Smooth muscle cell (in vitro differentiated cells): ENCODE data around the gene GRIN2A. TPM values are rescaled to one million over a fixed set of nuclear protein-coding genes. Genes with fewer than 3 reads are reported as not detected.

ENCODE experiments used
- DNase-seq: peaks from one replicate; lab custom pipeline; 2025; ENCODE audit not compliant: unreplicated experiment; lab: John Stamatoyannopoulos, UW
- H2AFZ ChIP-seq: fragments of 200-600 bp; sonication (generic); 2 replicates; pipeline ENCODE4 v1.6.0; 2016; ENCODE audit warnings: antibody characterized with exemption, low read depth, mild to moderate bottlenecking
- H3F3A ChIP-seq: fragments of 200-600 bp; sonication (generic); 2 replicates; pipeline ENCODE4 v1.6.0; 2017; ENCODE audit warnings: antibody characterized with exemption, low read depth
- H3K27ac ChIP-seq: fragments of 200-600 bp; sonication (generic); 2 replicates; pipeline ENCODE4 v1.5.1; 2016; ENCODE audit warnings: low read depth, mild to moderate bottlenecking
- H3K27me3 ChIP-seq: fragments of 200-600 bp; sonication (generic); 2 replicates; pipeline ENCODE4 v1.6.1; 2016; ENCODE audit warnings: low read depth, mild to moderate bottlenecking
- H3K36me3 ChIP-seq: fragments of 200-600 bp; sonication (generic); 2 replicates; pipeline ENCODE4 v1.5.1; 2016; ENCODE audit warnings: low read depth
- H3K4me1 ChIP-seq: fragments of 200-600 bp; sonication (generic); 2 replicates; pipeline ENCODE4 v1.5.1; 2016; ENCODE audit warnings: low read depth
- H3K4me2 ChIP-seq: fragments of 200-600 bp; sonication (generic); 2 replicates; pipeline ENCODE4 v1.6.0; 2016; ENCODE audit warnings: mild to moderate bottlenecking
- H3K4me3 ChIP-seq: fragments of 200-600 bp; sonication (generic); 2 replicates; pipeline ENCODE4 v1.5.1; 2016; ENCODE audit warnings: mild to moderate bottlenecking
- H3K79me2 ChIP-seq: fragments of 200-600 bp; sonication (generic); 2 replicates; pipeline ENCODE4 v1.6.0; 2016; ENCODE audit warnings: low read depth, mild to moderate bottlenecking
- H3K9ac ChIP-seq: fragments of 200-600 bp; sonication (generic); 2 replicates; pipeline ENCODE4 v1.6.0; 2016; ENCODE audit warnings: low read depth
- H3K9me3 ChIP-seq: fragments of 200-600 bp; sonication (generic); replicated peaks from 2 replicates; pipeline ENCODE4 v1.5.1; 2016; ENCODE audit warnings: low read depth
- H4K20me1 ChIP-seq: fragments of 200-600 bp; sonication (generic); 2 replicates; pipeline ENCODE4 v1.6.0; 2016; ENCODE audit warnings: low read depth
- WGBS: methylation state at CpG from one replicate; pipeline ENCODE4 v1.1.7; 2016; ENCODE audit warnings: low lambda C conversion rate; 5-methylcytosine and 5-hydroxymethylcytosine counted together
- polyA plus RNA-seq: library from polyadenylated mRNA; unstranded; fragments of >200 nt; fragmentation: Nextera tagmentation; extraction: Ambion mirVana; gene quantifications from 2 replicates; pipeline ENCODE4 v1.2.1, GENCODE V29; 2016
- total RNA-seq: library from RNA; depleted of rRNA; stranded (reverse); fragments of >200 nt; gene quantifications from 2 replicates; pipeline ENCODE4 v1.2.3, GENCODE V29; 2014
- TF ChIP-seq, protein P1 (sequence below): fragments of 200-600 bp; sonication (generic); IDR thresholded peaks from 2 replicates; pipeline ENCODE4 v1.5.1; 2017; ENCODE audit warnings: borderline replicate concordance, mild to moderate bottlenecking, antibody characterized with exemption; ENCODE audit not compliant: insufficient read depth, poor library complexity, severe bottlenecking

The GRIN2A gene
- total and polyA plus RNA-seq, 2 experiments from 2014 or later, result 0.02 to 0.13 TPM

DNA sequence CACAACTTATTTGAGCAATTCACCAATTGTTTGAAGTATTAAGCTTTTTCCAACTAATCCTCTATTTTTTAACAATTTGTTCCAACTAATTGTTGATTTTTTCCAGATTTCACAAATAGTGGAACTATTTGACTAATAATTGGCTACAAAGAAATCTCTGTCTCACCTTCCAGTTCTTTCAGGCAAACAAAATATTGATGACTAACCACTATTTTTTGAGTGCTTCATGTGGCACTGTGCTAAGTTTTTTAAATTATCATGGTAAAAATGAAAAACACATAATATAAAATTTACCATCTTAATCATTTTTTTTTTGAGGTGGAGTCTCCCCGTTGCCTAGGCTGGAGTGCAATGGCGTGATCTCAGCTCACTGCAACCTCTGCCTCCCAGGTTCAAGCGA is 24.6 kb upstream of the GRIN2A start:
- Histone ChIP-seq H3K4me3 (no peak overlapping the region), H2AFZ (no peak overlapping the region), H3K27me3 (no peaks in the 10 kb centered on the region), H3K4me1 (no peaks in the 10 kb centered on the region), H4K20me1 (no peaks in the 10 kb centered on the region), H3F3A (no peaks in the 10 kb centered on the region), H3K79me2 (no peaks in the 10 kb centered on the region), H3K27ac (no peak overlapping the region), H3K9me3 (no peaks in the 10 kb centered on the region), H3K9ac (no peak overlapping the region), H3K36me3 (no peaks in the 10 kb centered on the region), H3K4me2 (no peak overlapping the region)
- no peak for DNase-seq
- TF ChIP-seq, protein P1, sequence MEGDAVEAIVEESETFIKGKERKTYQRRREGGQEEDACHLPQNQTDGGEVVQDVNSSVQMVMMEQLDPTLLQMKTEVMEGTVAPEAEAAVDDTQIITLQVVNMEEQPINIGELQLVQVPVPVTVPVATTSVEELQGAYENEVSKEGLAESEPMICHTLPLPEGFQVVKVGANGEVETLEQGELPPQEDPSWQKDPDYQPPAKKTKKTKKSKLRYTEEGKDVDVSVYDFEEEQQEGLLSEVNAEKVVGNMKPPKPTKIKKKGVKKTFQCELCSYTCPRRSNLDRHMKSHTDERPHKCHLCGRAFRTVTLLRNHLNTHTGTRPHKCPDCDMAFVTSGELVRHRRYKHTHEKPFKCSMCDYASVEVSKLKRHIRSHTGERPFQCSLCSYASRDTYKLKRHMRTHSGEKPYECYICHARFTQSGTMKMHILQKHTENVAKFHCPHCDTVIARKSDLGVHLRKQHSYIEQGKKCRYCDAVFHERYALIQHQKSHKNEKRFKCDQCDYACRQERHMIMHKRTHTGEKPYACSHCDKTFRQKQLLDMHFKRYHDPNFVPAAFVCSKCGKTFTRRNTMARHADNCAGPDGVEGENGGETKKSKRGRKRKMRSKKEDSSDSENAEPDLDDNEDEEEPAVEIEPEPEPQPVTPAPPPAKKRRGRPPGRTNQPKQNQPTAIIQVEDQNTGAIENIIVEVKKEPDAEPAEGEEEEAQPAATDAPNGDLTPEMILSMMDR, result no peak
- WGBS, result 92% methylated on average over 3 of the region's 3 CpGs

DNA sequence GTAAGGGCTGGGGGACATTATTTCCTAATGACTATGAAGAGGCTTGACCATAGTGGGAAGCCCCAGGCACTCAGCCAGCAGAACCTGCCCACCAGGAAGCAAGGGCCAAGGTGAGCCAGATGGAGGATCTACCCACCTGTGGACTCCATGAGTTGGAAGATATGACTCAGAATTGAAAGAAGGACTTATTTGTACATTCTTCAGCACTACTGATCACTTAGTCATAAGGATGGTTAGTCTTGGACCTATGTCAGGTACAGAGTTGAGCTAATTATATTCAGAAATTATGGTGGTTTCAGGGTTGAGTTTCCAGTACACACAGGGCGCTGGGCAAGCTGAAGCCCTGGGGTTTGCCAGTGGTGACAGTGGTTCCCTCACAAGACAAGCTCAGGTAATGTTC is 24.0 kb upstream of the GRIN2A start:
- no peak overlapping the region for H3K4me3 ChIP-seq
- no peaks in the 10 kb centered on the region for H3K27me3 ChIP-seq
- no peaks in the 10 kb centered on the region for H3K36me3 ChIP-seq
- no peak overlapping the region for H3K27ac ChIP-seq
- no peaks in the 10 kb centered on the region for H3F3A ChIP-seq
- no peaks in the 10 kb centered on the region for H3K9me3 ChIP-seq
- no peak overlapping the region for H3K9ac ChIP-seq
- no peak overlapping the region for H2AFZ ChIP-seq
- TF ChIP-seq, protein P1, result no peak
- H3K4me1 ChIP-seq, result no peaks in the 10 kb centered on the region
- 94% methylated on average over 1 of the region's 1 CpG for WGBS
- DNase-seq, result no peak
- no peak overlapping the region for H3K4me2 ChIP-seq
- H3K79me2 ChIP-seq, result no peaks in the 10 kb centered on the region
- H4K20me1 ChIP-seq, result no peaks in the 10 kb centered on the region

DNA sequence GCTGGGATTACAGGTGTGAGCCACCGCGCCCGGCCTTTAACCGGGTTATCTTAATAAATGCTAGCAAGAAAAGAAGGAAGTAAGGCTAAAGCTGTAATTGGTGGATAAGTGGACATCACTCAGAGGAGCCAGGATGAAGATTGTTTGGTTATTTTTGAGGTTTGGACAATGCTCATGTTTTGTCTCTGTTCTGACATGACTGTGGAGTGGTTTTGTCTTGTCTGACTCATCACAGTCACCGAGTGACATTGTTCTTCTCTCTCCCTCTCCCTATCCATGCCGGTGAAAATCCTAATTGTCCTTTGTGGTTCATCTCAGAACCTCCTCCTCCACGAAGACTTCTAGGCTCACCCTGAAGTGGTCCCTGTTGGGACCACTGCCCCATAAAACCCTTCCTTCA is 23.5 kb upstream of the GRIN2A start:
- 80% methylated on average over 7 of the region's 7 CpGs for WGBS
- no peak overlapping the region for H3K4me3 ChIP-seq
- H2AFZ ChIP-seq, result no peak overlapping the region
- no peaks in the 10 kb centered on the region for H3K27me3 ChIP-seq
- no peaks in the 10 kb centered on the region for H3K79me2 ChIP-seq
- H3K4me2 ChIP-seq, result no peak overlapping the region
- DNase-seq, result no peak
- H3K4me1 ChIP-seq, result no peaks in the 10 kb centered on the region
- H3K9me3 ChIP-seq, result no peaks in the 10 kb centered on the region
- no peaks in the 10 kb centered on the region for H3K36me3 ChIP-seq
- H4K20me1 ChIP-seq, result no peaks in the 10 kb centered on the region
- TF ChIP-seq, protein P1, result no peak
- no peaks in the 10 kb centered on the region for H3F3A ChIP-seq
- H3K9ac ChIP-seq, result no peak overlapping the region
- H3K27ac ChIP-seq, result no peak overlapping the region

DNA sequence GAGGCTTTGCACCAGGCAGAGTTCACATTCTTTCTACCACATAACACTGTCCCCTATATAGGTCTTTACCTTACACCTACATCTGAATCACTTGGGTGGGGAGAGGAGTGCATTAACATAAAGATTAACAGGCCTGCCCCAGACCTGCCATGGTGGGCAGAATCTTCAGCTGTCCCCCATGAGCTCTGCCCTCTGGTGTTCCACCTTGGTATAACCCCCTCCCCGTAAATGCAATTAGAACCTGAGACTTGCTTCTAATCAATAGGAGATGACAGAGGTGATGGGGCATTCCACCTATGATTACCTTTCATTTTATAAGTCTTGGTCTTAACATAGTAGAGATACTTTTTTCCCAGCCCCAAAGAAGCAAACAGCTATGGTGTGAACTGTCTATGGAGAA is 20.4 kb upstream of the GRIN2A start:
- no peak overlapping the region for H2AFZ ChIP-seq
- H3K9me3 ChIP-seq, result no peaks in the 10 kb centered on the region
- TF ChIP-seq, protein P1, result peak; percentile 9
- H3F3A ChIP-seq, result no peaks in the 10 kb centered on the region
- H3K27me3 ChIP-seq, result no peaks in the 10 kb centered on the region
- H3K4me1 ChIP-seq, result no peaks in the 10 kb centered on the region
- 84% methylated on average over 1 of the region's 1 CpG for WGBS
- H3K27ac ChIP-seq, result no peak overlapping the region
- no peaks in the 10 kb centered on the region for H3K79me2 ChIP-seq
- no peak overlapping the region for H3K4me3 ChIP-seq
- H3K9ac ChIP-seq, result no peak overlapping the region
- H4K20me1 ChIP-seq, result no peaks in the 10 kb centered on the region
- H3K36me3 ChIP-seq, result no peaks in the 10 kb centered on the region
- H3K4me2 ChIP-seq, result no peak overlapping the region
- DNase-seq, result no peak
